Small intestine (tissue), 7 donors: Measurements from ENCODE around the gene UCK1. TPM values are rescaled to one million over a fixed set of nuclear protein-coding genes. Genes with fewer than 3 reads are reported as not detected.

Experiments
- DNase-seq, 2 donors: peaks; one replicate each; pipeline versions ENCODE4 v3.0.0 to v3.0.0-alpha.2; 2013
- FAIRE-seq: peaks from 2 replicates; lab custom pipeline; 2012; peaks lifted over from hg19 to GRCh38; lab: Jason Lieb, UNC
- H3K27ac ChIP-seq, 3 donors: one replicate each; pipeline ENCODE4 v1.5.1; 2013; ENCODE audit warnings: low read length in 2 of 3, mild to moderate bottlenecking in 2 of 3, control low read depth in 1 of 3, inconsistent platforms in 1 of 3, low read depth in 1 of 3, moderate library complexity in 1 of 3
- H3K27me3 ChIP-seq, 3 donors: one replicate each; pipeline ENCODE4 v1.6.1; 2013; ENCODE audit warnings: low read length in 3 of 3, inconsistent platforms in 1 of 3; ENCODE audit not compliant: control insufficient read depth in 3 of 3, insufficient read depth in 3 of 3
- H3K36me3 ChIP-seq, 3 donors: one replicate each; pipeline ENCODE4 v1.6.1; 2013; ENCODE audit warnings: low read length in 3 of 3, inconsistent platforms in 1 of 3, low read depth in 1 of 3, mild to moderate bottlenecking in 1 of 3, moderate library complexity in 1 of 3; ENCODE audit not compliant: control insufficient read depth in 3 of 3, insufficient read depth in 2 of 3
- H3K4me1 ChIP-seq, 3 donors: one replicate each; pipeline ENCODE4 v1.6.1; 2013; ENCODE audit warnings: low read length in 2 of 3, inconsistent platforms in 1 of 3, low read depth in 1 of 3, mild to moderate bottlenecking in 1 of 3, moderate library complexity in 1 of 3; ENCODE audit not compliant: control insufficient read depth in 3 of 3, insufficient read depth in 2 of 3
- H3K4me3 ChIP-seq, 3 donors: one replicate each; pipeline ENCODE4 v1.5.1; 2013; ENCODE audit warnings: low read length in 3 of 3, control low read depth in 1 of 3, inconsistent platforms in 1 of 3, low read depth in 1 of 3, mild to moderate bottlenecking in 1 of 3, moderate library complexity in 1 of 3
- H3K9me3 ChIP-seq, 2 donors: one replicate each; pipeline ENCODE4 v1.6.1; 2013; ENCODE audit warnings: low read depth in 1 of 2, low read length in 1 of 2; ENCODE audit not compliant: control insufficient read depth in 2 of 2, insufficient read depth in 1 of 2
- WGBS, 3 donors: extraction: QIAGEN DNeasy Blood & Tissue Kit; methylation state at CpG; one replicate each; pipeline ENCODE4 v1.1.7; 2013; 5-methylcytosine and 5-hydroxymethylcytosine counted together
- polyA plus RNA-seq, 4 donors: library from polyadenylated mRNA; stranded (reverse) in 3 of 4; unstranded in 1 of 4; fragments of 200-250 nt in 3 of 4; fragments of 120-200 nt in 1 of 4; gene quantifications; one replicate each; pipeline versions ENCODE4 v1.2.1 to v1.2.3, GENCODE V29; 2013
- donor health status: healthy with polysubstance abuse.
- donor health status: control.
- donor health status: control.
- donor health status: Bipolar disorder and iron deficiency.
- donor health status: healthy.

The UCK1 gene
- polyA plus RNA-seq, 4 donors: 18.1 to 40.6 (median 27.7) TPM

DNA sequence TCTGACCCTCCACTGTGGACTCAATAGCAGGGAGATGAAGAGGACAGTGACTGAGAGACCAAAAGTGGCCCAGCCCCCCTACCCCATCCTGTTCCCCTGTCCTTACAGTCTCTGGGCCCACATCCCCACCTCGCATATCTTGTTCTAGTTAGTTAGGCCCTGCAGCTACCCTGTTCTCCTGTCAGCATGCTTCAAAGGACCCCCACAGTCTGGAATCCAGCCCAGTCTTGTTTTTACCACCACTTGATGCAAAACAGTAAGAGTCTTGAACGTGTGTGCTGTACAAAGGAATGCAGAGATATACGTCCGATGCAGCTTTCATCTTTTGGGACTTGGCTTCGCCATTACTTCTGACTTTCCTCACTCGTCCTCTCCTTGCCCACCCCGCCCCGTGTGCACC, 40.5 kb downstream of the UCK1 start:
- DNase-seq: no peak
- FAIRE-seq: no peak
- H3K27ac ChIP-seq: no peak overlapping the region
- H3K4me3 ChIP-seq: no peak overlapping the region
- WGBS, 3 donors: 75 to 79% (median 77%) methylated on average over 8 of the region's 8 CpGs
- H3K36me3 ChIP-seq: peaks cover 30 to 98% (median 59%) of the 10 kb centered on the region in 3 donors
- H3K9me3 ChIP-seq: no peaks in the 10 kb centered on the region
- H3K27me3 ChIP-seq: no peaks in the 10 kb centered on the region
- H3K4me1 ChIP-seq: no peaks in the 10 kb centered on the region

GRCh38 chr9:131487621-131488031, 43.4 kb downstream of the UCK1 start:
- Histone ChIP-seq H3K4me3 (no peak overlapping the region), H3K36me3 (peaks cover 38 to 98% (median 48%) of the 10 kb centered on the region in 3 donors), H3K4me1 (no peaks in the 10 kb centered on the region), H3K27me3 (no peaks in the 10 kb centered on the region), H3K9me3 (no peaks in the 10 kb centered on the region), H3K27ac (no peak overlapping the region)
- DNase-seq (no peak), FAIRE-seq (no peak)
- WGBS, 3 donors: 83 to 91% (median 86%) methylated on average over 14 of the region's 14 CpGs

DNA sequence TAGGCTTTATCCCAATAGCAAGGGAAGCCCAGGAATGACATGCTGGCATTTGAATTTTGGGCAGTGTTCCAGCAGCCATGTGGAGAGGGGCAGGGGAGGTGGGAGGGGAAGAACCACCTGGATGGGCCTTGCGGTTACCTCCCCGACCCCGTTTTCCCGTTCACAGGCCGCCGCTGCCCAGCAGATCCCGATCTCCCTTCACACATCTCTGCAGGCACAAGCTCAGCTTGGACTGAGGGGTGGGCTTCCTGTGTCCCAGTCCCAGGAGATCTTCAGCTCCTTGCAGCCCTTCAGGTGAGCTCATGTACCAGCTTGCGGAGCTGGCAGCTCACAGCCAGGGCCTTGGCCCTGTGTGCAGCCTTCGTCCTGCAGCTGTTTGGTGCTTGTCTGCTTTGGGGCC, 44.1 kb downstream of the UCK1 start:
- H3K4me3 ChIP-seq: no peak overlapping the region
- no peaks in the 10 kb centered on the region for H3K27me3 ChIP-seq
- H3K9me3 ChIP-seq: no peaks in the 10 kb centered on the region
- WGBS, 3 donors: 89 to 90% (median 90%) methylated on average over 9 of the region's 9 CpGs
- H3K27ac ChIP-seq: no peak overlapping the region
- no peaks in the 10 kb centered on the region for H3K4me1 ChIP-seq
- DNase-seq (no peak), FAIRE-seq (no peak)
- peaks cover 42 to 98% (median 43%) of the 10 kb centered on the region in 3 donors for H3K36me3 ChIP-seq

- 88 to 94% (median 92%) methylated on average over 17 to 19 of the region's 19 CpGs for whole genome bisulfite sequencing, 3 donors
- FAIRE-seq: no peak
These were observed 45.2 kb downstream of the UCK1 start for GRCh38 chr9:131485728-131486422.

DNA sequence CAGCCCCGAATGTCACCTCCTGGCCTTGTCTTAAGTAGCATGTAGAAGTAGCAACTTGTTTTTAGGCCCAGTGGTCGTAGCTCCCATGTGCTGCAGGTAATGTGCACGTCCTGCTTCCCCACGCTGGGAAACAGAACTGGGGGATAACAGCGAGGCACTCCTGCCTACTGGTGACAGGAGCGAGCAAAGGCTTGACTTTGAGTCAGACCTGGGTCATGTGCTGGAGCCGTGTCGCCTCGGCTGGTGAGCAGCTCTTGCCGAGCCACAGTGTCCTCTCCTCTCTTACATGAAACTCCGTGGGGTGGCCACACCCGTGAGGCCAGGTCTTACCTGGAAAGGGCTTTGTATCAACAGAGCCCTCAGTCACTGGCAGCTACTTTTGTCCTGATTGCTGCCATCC, 45.9 kb downstream of the UCK1 start:
- no peak for FAIRE-seq
- H3K27ac ChIP-seq: no peak overlapping the region
- H3K27me3 ChIP-seq: no peaks in the 10 kb centered on the region
- no peak overlapping the region for H3K4me3 ChIP-seq
- H3K9me3 ChIP-seq: no peaks in the 10 kb centered on the region
- 89 to 94% (median 93%) methylated on average over 12 of the region's 12 CpGs for WGBS, 3 donors
- no peak for DNase-seq
- H3K4me1 ChIP-seq: no peaks in the 10 kb centered on the region
- H3K36me3 ChIP-seq: peaks cover 35 to 97% (median 38%) of the 10 kb centered on the region in 3 donors

More at GRCh38 chr9:131485728-131486422, 45.2 kb downstream of the UCK1 start:
- no peak for DNase-seq
- Histone ChIP-seq H3K27ac (no peak overlapping the region), H3K4me1 (no peaks in the 10 kb centered on the region), H3K36me3 (peaks cover 35 to 97% (median 38%) of the 10 kb centered on the region in 3 donors), H3K9me3 (no peaks in the 10 kb centered on the region), H3K27me3 (no peaks in the 10 kb centered on the region), H3K4me3 (no peak overlapping the region)

- FAIRE-seq (no peak), DNase-seq (no peak)
- WGBS, 3 donors: 94 to 97% (median 95%) methylated on average over 15 of the region's 15 CpGs
- no peak overlapping the region for H3K4me3 ChIP-seq
- no peaks in the 10 kb centered on the region for H3K27me3 ChIP-seq
- H3K27ac ChIP-seq: no peak overlapping the region
- no peaks in the 10 kb centered on the region for H3K4me1 ChIP-seq
- peaks cover 31 to 96% (median 36%) of the 10 kb centered on the region in 3 donors for H3K36me3 ChIP-seq
- no peaks in the 10 kb centered on the region for H3K9me3 ChIP-seq
These were observed 46.4 kb downstream of the UCK1 start for GRCh38 chr9:131484560-131485185.

- WGBS, 3 donors: 94 to 96% (median 96%) methylated on average over 7 of the region's 7 CpGs
- Histone ChIP-seq H3K36me3 (peaks cover 34 to 96% (median 36%) of the 10 kb centered on the region in 3 donors), H3K27me3 (no peaks in the 10 kb centered on the region), H3K9me3 (no peaks in the 10 kb centered on the region), H3K4me1 (no peaks in the 10 kb centered on the region), H3K4me3 (no peak overlapping the region), H3K27ac (no peak overlapping the region)
- no peak for FAIRE-seq
- DNase-seq: no peak
These were observed 47.0 kb downstream of the UCK1 start for GRCh38 chr9:131484051-131484445.

DNA sequence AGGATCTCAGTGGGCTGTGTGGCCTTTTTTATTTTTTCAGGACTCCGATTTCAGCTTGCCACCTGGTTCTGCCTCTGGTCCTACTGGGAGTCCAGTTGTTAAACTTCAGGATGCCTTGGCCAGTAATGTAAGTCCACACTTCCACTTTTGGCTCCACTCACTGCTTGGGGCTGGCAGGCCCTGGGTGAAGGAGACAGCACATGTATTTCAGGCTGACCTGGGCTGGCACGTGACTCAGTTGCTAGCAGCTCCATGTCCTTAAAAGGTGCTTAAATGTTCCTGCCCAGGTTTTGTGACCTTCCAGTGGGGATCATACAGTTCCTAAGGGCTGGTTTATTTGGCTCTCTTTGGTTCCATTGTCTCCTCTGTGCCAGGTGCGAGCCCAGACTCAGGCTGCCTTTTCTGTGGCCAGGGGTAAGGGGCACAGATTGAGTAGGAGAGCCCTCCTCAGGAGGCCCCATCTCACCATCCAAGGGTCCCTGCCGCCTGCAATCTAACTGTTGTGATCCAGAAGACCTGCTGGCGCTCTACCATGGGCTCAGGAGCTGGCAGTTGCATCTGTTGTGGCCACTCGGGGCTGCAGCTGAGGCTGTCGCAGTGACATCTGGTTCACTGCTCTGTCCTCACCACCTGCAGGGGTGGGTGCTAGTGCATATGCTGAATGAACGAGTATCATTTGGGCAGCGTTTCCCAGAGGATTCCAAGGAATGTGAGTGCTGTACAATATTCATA, 47.6 kb downstream of the UCK1 start:
- DNase-seq: no peak
- 87 to 89% (median 88%) methylated on average over 9 of the region's 9 CpGs for WGBS, 3 donors
- no peak overlapping the region for H3K4me3 ChIP-seq
- H3K27ac ChIP-seq: no peak overlapping the region
- peaks cover 34 to 96% (median 40%) of the 10 kb centered on the region in 3 donors for H3K36me3 ChIP-seq
- FAIRE-seq: no peak
- no peaks in the 10 kb centered on the region for H3K9me3 ChIP-seq
- H3K27me3 ChIP-seq: no peaks in the 10 kb centered on the region
- no peaks in the 10 kb centered on the region for H3K4me1 ChIP-seq
